CD14-positive monocyte (primary cell): ENCODE data around the gene NOTO. TPM values are rescaled to one million over a fixed set of nuclear protein-coding genes. Genes with fewer than 3 reads are reported as not detected.

Experiments used
- DNase-seq, 3 donors: peaks; one replicate each; pipeline ENCODE4 v3.0.0-alpha.2; 2011 to 2022
- H2AFZ ChIP-seq: 2 replicates; pipeline ENCODE4 v1.6.0; 2012; ENCODE audit warnings: mild to moderate bottlenecking, low read depth, low read length, inconsistent platforms; ENCODE audit not compliant: insufficient read depth, poor library complexity, severe bottlenecking
- H3K27ac ChIP-seq, 2 donors: 1 replicate in 1 of 2; 2 replicates in 1 of 2; pipeline ENCODE4 v1.5.1; 2012 to 2013; ENCODE audit warnings: low read length in 2 of 2, control low read depth in 1 of 2, inconsistent platforms in 1 of 2, low read depth in 1 of 2, mild to moderate bottlenecking in 1 of 2
- H3K27me3 ChIP-seq, 2 donors: one replicate each; pipeline versions ENCODE4 v1.6.0 to v1.6.1; 2011 to 2013; ENCODE audit warnings: low read length in 2 of 2; ENCODE audit not compliant: control insufficient read depth in 2 of 2, insufficient read depth in 2 of 2
- H3K36me3 ChIP-seq, 2 donors: replicated peaks in 1 of 2; 1 replicate in 1 of 2; 2 replicates in 1 of 2; pipeline versions ENCODE4 v1.5.1 to v1.6.1; 2012 to 2013; ENCODE audit warnings: low read length in 2 of 2, control low read depth in 1 of 2, inconsistent platforms in 1 of 2, mild to moderate bottlenecking in 1 of 2; ENCODE audit not compliant: insufficient read depth in 2 of 2, control insufficient read depth in 1 of 2
- H3K4me1 ChIP-seq, 2 donors: 1 replicate in 1 of 2; 2 replicates in 1 of 2; pipeline versions ENCODE4 v1.5.1 to v1.6.1; 2012 to 2013; ENCODE audit warnings: low read length in 2 of 2, control low read depth in 1 of 2, inconsistent platforms in 1 of 2, mild to moderate bottlenecking in 1 of 2, moderate library complexity in 1 of 2; ENCODE audit not compliant: insufficient read depth in 2 of 2, control insufficient read depth in 1 of 2
- H3K4me2 ChIP-seq: replicated peaks from 2 replicates; pipeline ENCODE3; 2012; ENCODE audit warnings: low read length, moderate library complexity, mild to moderate bottlenecking; ENCODE audit not compliant: poor library complexity, severe bottlenecking; ENCODE audit errors: extremely low read depth
- H3K4me3 ChIP-seq, 3 experiments: fragments of 200-600 bp in 1 of 3; sonication (generic) in 1 of 3; replicated peaks in 1 of 3; 1 replicate in 2 of 3; 2 replicates in 1 of 3; pipeline ENCODE4 v1.5.1; 2011 to 2013; ENCODE audit warnings: low read length in 3 of 3, mild to moderate bottlenecking in 3 of 3, control low read depth in 2 of 3, low read depth in 2 of 3, inconsistent platforms in 1 of 3, moderate library complexity in 1 of 3
- H3K79me2 ChIP-seq: 2 replicates; pipeline ENCODE4 v1.6.0; 2012; ENCODE audit warnings: mild to moderate bottlenecking, control low read depth, inconsistent platforms, low read length, moderate library complexity; ENCODE audit not compliant: insufficient read depth
- H3K9ac ChIP-seq: 2 replicates; pipeline ENCODE4 v1.6.0; 2017; ENCODE audit warnings: low read length, mild to moderate bottlenecking; ENCODE audit not compliant: insufficient read depth, poor library complexity, severe bottlenecking
- H3K9me3 ChIP-seq, 2 donors: replicated peaks in 1 of 2; 1 replicate in 1 of 2; 2 replicates in 1 of 2; pipeline versions ENCODE4 v1.5.1 to v1.6.1; 2012 to 2013; ENCODE audit warnings: low read length in 2 of 2, control low read depth in 1 of 2; ENCODE audit not compliant: control insufficient read depth in 1 of 2, insufficient read depth in 1 of 2
- H4K20me1 ChIP-seq: 2 replicates; pipeline ENCODE4 v1.6.0; 2012; ENCODE audit warnings: mild to moderate bottlenecking, low read length, control low read depth, moderate library complexity; ENCODE audit not compliant: insufficient read depth
- H3K27ac Mint-ChIP-seq, 7 donors: one replicate each; pipeline ENCODE4 v1.8.0; 2020; ENCODE audit warnings: mild to moderate bottlenecking in 7 of 7, mixed read lengths in 7 of 7, moderate library complexity in 6 of 7, inconsistent platforms in 2 of 7
- H3K27me3 Mint-ChIP-seq, 3 donors: one replicate each; pipeline ENCODE4 v1.8.0; 2021 to 2022; ENCODE audit warnings: low read depth in 3 of 3, mild to moderate bottlenecking in 3 of 3, mixed read lengths in 3 of 3, moderate library complexity in 3 of 3, inconsistent platforms in 1 of 3
- H3K36me3 Mint-ChIP-seq, 2 donors: one replicate each; pipeline ENCODE4 v1.8.0; 2020; ENCODE audit warnings: mixed read lengths in 2 of 2, inconsistent platforms in 1 of 2, mild to moderate bottlenecking in 1 of 2
- H3K4me1 Mint-ChIP-seq: one replicate; pipeline ENCODE4 v1.8.0; 2020; ENCODE audit warnings: mild to moderate bottlenecking, mixed read lengths
- H3K4me3 Mint-ChIP-seq, 2 donors: one replicate each; pipeline ENCODE4 v1.8.0; 2020; ENCODE audit warnings: mild to moderate bottlenecking in 2 of 2, mixed read lengths in 2 of 2, moderate library complexity in 1 of 2
- H3K9me3 Mint-ChIP-seq, 7 donors: one replicate each; pipeline ENCODE4 v1.8.0; 2020 to 2022; ENCODE audit warnings: mixed read lengths in 7 of 7, mild to moderate bottlenecking in 6 of 7, moderate library complexity in 6 of 7, inconsistent platforms in 2 of 7
- CTCF ChIP-seq: fragments of 200-600 bp; IDR thresholded peaks from one replicate; pipeline ENCODE4 v1.8.0; 2022; ENCODE audit warnings: antibody characterized with exemption, mild to moderate bottlenecking
- WGBS: methylation state at CpG from one replicate; pipeline ENCODE4 v1.1.5; 2013; ENCODE audit warnings: missing lambda C conversion rate; ENCODE audit not compliant: insufficient coverage; 5-methylcytosine and 5-hydroxymethylcytosine counted together
- intact Hi-C, 2 donors: fragments of 100-400 bp; cut with micrococcal nuclease; formaldehyde crosslinking; loops; one replicate each; pipeline versions ENCODE4 v1.15.0 to v1.15.1; 2023
- polyA plus RNA-seq, 3 donors: library from polyadenylated mRNA; depleted of rRNA in 1 of 3; unstranded in 2 of 3; stranded (reverse) in 1 of 3; fragments of 300-500 nt in 2 of 3; fragments of >200 nt in 1 of 3; fragmentation: Illumina TruSeq in 2 of 3; gene quantifications; 1 replicate in 2 of 3; 2 replicates in 1 of 3; pipeline ENCODE4 v1.2.3, GENCODE V29; 2012 to 2021

NOTO gene
- polyA plus RNA-seq, 3 donors: not detected

- Mint-ChIP-seq H3K27me3 (peaks cover 1% of the 10 kb centered on the region in 3 donors), H3K4me1 (peaks cover 11% of the 10 kb centered on the region), H3K4me3 (no peak overlapping the region), H3K27ac (peak overlapping the region in 3 of 7 donors; percentile 10 to 56 (median 18)), H3K9me3 (no peaks in the 10 kb centered on the region), H3K36me3 (peaks cover 44 to 56% of the 10 kb centered on the region in 2 donors)
- DNase-seq: no peak
- intact Hi-C loops: no loop called here
- H3K9me3 ChIP-seq: no peaks in the 10 kb centered on the region
- H3K9ac ChIP-seq: no peak overlapping the region
- no peak for TF ChIP-seq CTCF
- no peaks in the 10 kb centered on the region for H3K79me2 ChIP-seq
- no peak overlapping the region for H3K4me3 ChIP-seq
- H4K20me1 ChIP-seq: no peaks in the 10 kb centered on the region
- peaks cover 0 to 8% of the 10 kb centered on the region in 2 donors for H3K4me1 ChIP-seq
- H3K36me3 ChIP-seq: peaks cover 42 to 81% of the 10 kb centered on the region in 2 donors
- H3K4me2 ChIP-seq: no peak overlapping the region
- no peak overlapping the region for H3K27ac ChIP-seq
- no peak overlapping the region for H2AFZ ChIP-seq
- no peaks in the 10 kb centered on the region for H3K27me3 ChIP-seq
- no CpG with 5 or more reads among the region's 1 CpG for WGBS
Observed at GRCh38 chr2:73256618-73256922, 54.2 kb downstream of the NOTO start.

GRCh38 chr2:73257021-73257420 lies 54.6 kb downstream of the NOTO start:
- Mint-ChIP-seq H3K27ac (peak overlapping the region in 2 of 7 donors; percentile 5 to 56), H3K27me3 (peaks cover 1% of the 10 kb centered on the region in 3 donors), H3K4me3 (no peak overlapping the region), H3K4me1 (peaks cover 11% of the 10 kb centered on the region), H3K36me3 (peaks cover 42 to 54% of the 10 kb centered on the region in 2 donors), H3K9me3 (no peaks in the 10 kb centered on the region)
- Histone ChIP-seq H3K27ac (no peak overlapping the region), H2AFZ (no peak overlapping the region), H3K4me2 (no peak overlapping the region), H3K79me2 (no peaks in the 10 kb centered on the region), H3K27me3 (no peaks in the 10 kb centered on the region), H3K9ac (no peak overlapping the region), H3K9me3 (no peaks in the 10 kb centered on the region), H3K4me1 (peaks cover 0 to 8% of the 10 kb centered on the region in 2 donors), H4K20me1 (no peaks in the 10 kb centered on the region), H3K36me3 (peaks cover 39 to 81% of the 10 kb centered on the region in 2 donors), H3K4me3 (no peak overlapping the region)
- intact Hi-C loops: no loop called here
- 100% methylated on average over 2 of the region's 2 CpGs for WGBS
- TF ChIP-seq CTCF: no peak
- DNase-seq: no peak
